Endodermal cell (in vitro differentiated cells): Measurements from ENCODE around the gene BANF1. TPM values are rescaled to one million over a fixed set of nuclear protein-coding genes. Genes with fewer than 3 reads are reported as not detected.

Experiments
- DNase-seq: peaks from one replicate; pipeline ENCODE4 v3.0.0-alpha.2; 2017
- H3K27ac ChIP-seq: 2 replicates; pipeline ENCODE4 v1.5.1; 2013; ENCODE audit warnings: mild to moderate bottlenecking, low read depth, low read length, moderate library complexity
- H3K27me3 ChIP-seq: 2 replicates; pipeline ENCODE4 v1.6.1; 2013; ENCODE audit warnings: mild to moderate bottlenecking, low read length, moderate library complexity; ENCODE audit not compliant: insufficient read depth, control insufficient read depth, poor library complexity, severe bottlenecking
- H3K36me3 ChIP-seq: 2 replicates; pipeline ENCODE4 v1.7.0; 2013; ENCODE audit warnings: mild to moderate bottlenecking, low read length, moderate library complexity; ENCODE audit not compliant: control insufficient read depth, insufficient read depth
- H3K4me1 ChIP-seq: one replicate; pipeline ENCODE4 v1.7.0; 2013; ENCODE audit warnings: low read length; ENCODE audit not compliant: control insufficient read depth, insufficient read depth
- H3K4me3 ChIP-seq: 2 replicates; pipeline ENCODE4 v1.5.1; 2013; ENCODE audit warnings: mild to moderate bottlenecking, low read length, moderate library complexity
- H3K9ac ChIP-seq: 2 replicates; pipeline ENCODE4 v1.6.1; 2013; ENCODE audit warnings: mild to moderate bottlenecking, low read length, moderate library complexity; ENCODE audit not compliant: poor library complexity, severe bottlenecking; ENCODE audit errors: extremely low read depth
- H3K9me3 ChIP-seq: 2 replicates; pipeline ENCODE4 v1.6.1; 2013; ENCODE audit warnings: mild to moderate bottlenecking, low read length, moderate library complexity; ENCODE audit not compliant: control insufficient read depth
- H3K27ac Mint-ChIP-seq: 2 replicates; pipeline ENCODE4 v1.8.0; 2020; ENCODE audit warnings: mixed read lengths
- H3K27me3 Mint-ChIP-seq: 2 replicates; pipeline ENCODE4 v1.8.0; 2021; ENCODE audit warnings: mild to moderate bottlenecking, mixed read lengths; ENCODE audit not compliant: insufficient read depth
- H3K36me3 Mint-ChIP-seq: 2 replicates; pipeline ENCODE4 v1.8.0; 2020; ENCODE audit warnings: low read depth, mixed read lengths
- H3K4me1 Mint-ChIP-seq: 2 replicates; pipeline ENCODE4 v1.8.0; 2020; ENCODE audit warnings: mixed read lengths
- H3K4me3 Mint-ChIP-seq: 2 replicates; pipeline ENCODE4 v1.8.0; 2020; ENCODE audit warnings: mild to moderate bottlenecking, moderate library complexity, mixed read lengths
- H3K9me3 Mint-ChIP-seq: 2 replicates; pipeline ENCODE4 v1.8.0; 2020; ENCODE audit warnings: mild to moderate bottlenecking, mixed read lengths
- CTCF ChIP-seq: fragments of 200-600 bp; sonication (generic); conservative IDR thresholded peaks from 2 replicates; pipeline ENCODE4 v1.5.0; 2021; ENCODE audit warnings: antibody characterized with exemption, mild to moderate bottlenecking
- WGBS, 2 experiments: methylation state at CpG; one replicate each; pipeline versions ENCODE4 v1.1.5 to v1.1.7; 2013; ENCODE audit warnings: missing lambda C conversion rate in 2 of 2, mixed read lengths in 1 of 2; ENCODE audit not compliant: insufficient coverage in 1 of 2, insufficient read length in 1 of 2; 5-methylcytosine and 5-hydroxymethylcytosine counted together
- total RNA-seq, 2 donors: library from RNA; stranded (reverse); fragmentation: NEBNext Ultra II Directional in 1 of 2; extraction: Animal tissue kit (Norgen Biotek cat#: 25700) in 1 of 2; gene quantifications; 2 replicates in 1 of 2; 3 replicates in 1 of 2; pipeline ENCODE4 v1.2.1, GENCODE V29; 2021

BANF1 gene
- total RNA-seq, 2 donors from 2014 or later, result 348 to 409 TPM

- H3K27ac ChIP-seq, result no peak overlapping the region
- no peak for TF ChIP-seq CTCF
- no peak overlapping the region for H3K9ac ChIP-seq
- Mint-ChIP-seq H3K9me3 (no peaks in the 10 kb centered on the region), H3K27me3 (peaks cover 2% of the 10 kb centered on the region), H3K4me1 (peaks cover 48% of the 10 kb centered on the region), H3K27ac (peak overlapping the region; percentile 95), H3K36me3 (peaks cover 19% of the 10 kb centered on the region), H3K4me3 (peak overlapping the region; percentile 12)
- H3K4me1 ChIP-seq, result peaks cover 27% of the 10 kb centered on the region
- no peak overlapping the region for H3K4me3 ChIP-seq
- WGBS, 2 experiments, result 86 to 87% methylated on average over 10 to 13 of the region's 13 CpGs
- DNase-seq, result peak; percentile 64
- H3K9me3 ChIP-seq, result no peaks in the 10 kb centered on the region
- peaks cover 22% of the 10 kb centered on the region for H3K36me3 ChIP-seq
- no peaks in the 10 kb centered on the region for H3K27me3 ChIP-seq
Observed at GRCh38 chr11:66006134-66006890, 4.0 kb downstream of the BANF1 start.

GRCh38 chr11:66006891-66007176 is 4.5 kb downstream of the BANF1 start:
- Histone ChIP-seq H3K36me3 (peaks cover 22% of the 10 kb centered on the region), H3K27ac (no peak overlapping the region), H3K4me1 (peaks cover 27% of the 10 kb centered on the region), H3K27me3 (no peaks in the 10 kb centered on the region), H3K4me3 (peak overlapping the region; percentile 12), H3K9ac (peak overlapping the region; percentile 44), H3K9me3 (no peaks in the 10 kb centered on the region)
- Mint-ChIP-seq H3K9me3 (no peaks in the 10 kb centered on the region), H3K4me3 (peak overlapping the region; percentile 12), H3K27me3 (peaks cover 6% of the 10 kb centered on the region), H3K27ac (peak overlapping the region; percentile 95), H3K36me3 (peaks cover 19% of the 10 kb centered on the region), H3K4me1 (peaks cover 48% of the 10 kb centered on the region)
- no peak for DNase-seq
- no peak for TF ChIP-seq CTCF
- 82 to 89% methylated on average over 3 to 4 of the region's 4 CpGs for WGBS, 2 experiments

- WGBS, 2 experiments, result 37 to 55% methylated on average over 4 to 5 of the region's 5 CpGs
- Mint-ChIP-seq H3K27ac (peak overlapping the region; percentile 95), H3K27me3 (peaks cover 8% of the 10 kb centered on the region), H3K36me3 (peaks cover 19% of the 10 kb centered on the region), H3K9me3 (no peaks in the 10 kb centered on the region), H3K4me1 (peaks cover 48% of the 10 kb centered on the region), H3K4me3 (peak overlapping the region; percentile 12)
- H3K27ac ChIP-seq, result no peak overlapping the region
- peak overlapping the region; percentile 12 for H3K4me3 ChIP-seq
- peak; percentile 83 for DNase-seq
- peaks cover 27% of the 10 kb centered on the region for H3K4me1 ChIP-seq
- no peaks in the 10 kb centered on the region for H3K9me3 ChIP-seq
- H3K27me3 ChIP-seq, result no peaks in the 10 kb centered on the region
- peak overlapping the region; percentile 44 for H3K9ac ChIP-seq
- no peak for TF ChIP-seq CTCF
- peaks cover 22% of the 10 kb centered on the region for H3K36me3 ChIP-seq
Observed at GRCh38 chr11:66007201-66007634, 4.9 kb downstream of the BANF1 start.
